Stimulated activated CD8-positive, alpha-beta memory T cell treated with anti-CD3 and anti-CD28 coated beads, Interleukin-7, amount 100 ng/mL, for 4 hours (primary cell): ENCODE results near the gene PDXP.
"Not testable (repeated sequence)": the region's sequence is repeated elsewhere in the genome, so short reads cannot be mapped to it uniquely, and the experiment has no call there.

ENCODE experiments used
- DNase-seq, 2 donors: peaks; one replicate each; pipeline ENCODE4 v3.0.0-alpha.2; 2020; ENCODE audit warnings: low read depth in 2 of 2

Gene PDXP

GRCh38 chr22:37647317-37647716 lies 11.2 kb upstream of the PDXP start:
- DNase-seq: no peak

GRCh38 chr22:37647928-37648327 lies 10.6 kb upstream of the PDXP start:
- no peak for DNase-seq

- DNase-seq: no peak
These were observed 7.9 kb upstream of the PDXP start for GRCh38 chr22:37650463-37651136.

GRCh38 chr22:37654563-37655251 lies 3.8 kb upstream of the PDXP start:
- DNase-seq: no peak

GRCh38 chr22:37655252-37655563 lies 3.3 kb upstream of the PDXP start:
- DNase-seq: no peak

GRCh38 chr22:37656583-37656982 lies 1.9 kb upstream of the PDXP start:
- not testable (repeated sequence) for DNase-seq

- no peak for DNase-seq
These were observed 862 bp upstream of the PDXP start for GRCh38 chr22:37657590-37658132.

- DNase-seq: peak in 1 of 2 donors; percentile 41
These were observed 758 bp downstream of the PDXP start for GRCh38 chr22:37659066-37659896.

- no peak for DNase-seq
These were observed 1.6 kb downstream of the PDXP start for GRCh38 chr22:37659897-37660708.

GRCh38 chr22:37660709-37661045 lies 2.2 kb downstream of the PDXP start:
- DNase-seq: no peak

GRCh38 chr22:37661160-37661924 lies 2.8 kb downstream of the PDXP start:
- no peak for DNase-seq

- DNase-seq: no peak
These were observed 3.5 kb downstream of the PDXP start for GRCh38 chr22:37662039-37662438.

GRCh38 chr22:37663521-37664140 lies 5.1 kb downstream of the PDXP start:
- no peak for DNase-seq

GRCh38 chr22:37664249-37665101 lies 6.0 kb downstream of the PDXP start:
- no peak for DNase-seq

- DNase-seq: no peak
These were observed 7.0 kb downstream of the PDXP start for GRCh38 chr22:37665487-37665886.

GRCh38 chr22:37669586-37669985 lies 11.1 kb downstream of the PDXP start:
- DNase-seq: no peak

- DNase-seq: no peak
These were observed 13.8 kb downstream of the PDXP start for GRCh38 chr22:37672206-37672919.

- DNase-seq: no peak
These were observed 14.5 kb downstream of the PDXP start for GRCh38 chr22:37672920-37673455.

GRCh38 chr22:37674248-37674647 lies 15.7 kb downstream of the PDXP start:
- DNase-seq: no peak
